ENCODE results near the gene HNMT. TPM values are rescaled to one million over a fixed set of nuclear protein-coding genes. Genes with fewer than 3 reads are reported as not detected.
"Not testable (repeated sequence)": the region's sequence is repeated elsewhere in the genome, so short reads cannot be mapped to it uniquely, and the experiment has no call there.

The HNMT gene
- total RNA-seq, 2 experiments from 2014 or later = not detected

GRCh38 chr2:137973280-137973679, 9.0 kb downstream of the HNMT start:
- Mint-ChIP-seq H3K4me3 (no peak overlapping the region), H3K9me3 (no peaks in the 10 kb centered on the region), H3K27ac (no peak overlapping the region), H3K36me3 (ENCODE audit: low read depth) (no peaks in the 10 kb centered on the region), H3K27me3 (no peaks in the 10 kb centered on the region), H3K4me1 (no peaks in the 10 kb centered on the region)
- DNase-seq = no peak
- POLR2A ChIA-PET = no interaction called here
- CTCF ChIA-PET = no interaction called here

DNA sequence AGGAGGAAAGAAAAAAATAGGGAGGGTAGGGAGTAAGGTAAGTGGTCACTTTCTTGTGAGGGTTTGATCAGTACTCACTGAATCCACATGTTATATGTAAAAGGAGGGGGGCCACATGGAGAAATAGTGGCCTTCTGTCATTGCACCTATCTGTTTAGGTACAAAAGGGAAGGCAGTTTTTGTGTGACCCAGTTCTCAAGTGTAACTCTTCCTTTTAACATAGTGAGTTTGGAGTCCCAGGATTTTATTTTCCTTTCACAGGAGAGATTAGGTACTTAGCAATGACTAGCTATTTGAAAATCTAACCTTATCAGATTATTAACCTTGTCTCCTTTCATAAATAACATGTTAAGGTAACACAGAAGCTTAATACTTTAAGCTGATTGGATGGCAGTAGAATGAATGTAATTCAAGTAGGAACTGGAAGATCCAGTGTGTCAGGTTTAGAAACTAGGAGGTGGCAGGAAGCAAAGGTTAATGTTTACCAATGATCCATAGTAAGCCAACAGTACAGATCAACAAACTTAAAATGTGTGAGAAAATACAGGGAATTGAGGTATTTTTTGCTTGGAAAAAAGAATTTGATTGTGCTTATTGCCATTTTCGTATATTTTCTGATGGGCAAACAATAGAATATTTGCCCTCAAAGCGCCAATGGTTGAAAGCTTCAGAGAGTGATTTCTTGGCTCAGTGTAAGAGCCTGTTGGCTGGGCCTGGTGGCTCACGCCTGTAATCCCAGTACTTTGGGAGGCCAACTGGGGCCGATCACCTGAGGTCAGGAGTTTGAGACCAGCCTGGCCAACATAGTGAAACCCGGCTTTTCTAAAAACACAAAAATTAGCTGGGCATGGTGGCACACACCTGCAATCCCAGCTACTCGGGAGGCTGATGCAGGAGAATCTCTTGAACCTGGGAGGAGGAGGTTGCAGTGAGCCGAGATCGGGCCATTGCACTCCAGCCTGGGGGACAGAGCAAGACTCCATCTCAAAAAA, 11.3 kb downstream of the HNMT start:
- DNase-seq = no peak
- H3K4me3 Mint-ChIP-seq = no peak overlapping the region
- H3K27ac Mint-ChIP-seq = no peak overlapping the region
- H3K9me3 Mint-ChIP-seq = no peaks in the 10 kb centered on the region
- no peaks in the 10 kb centered on the region for H3K4me1 Mint-ChIP-seq
- no peaks in the 10 kb centered on the region for H3K27me3 Mint-ChIP-seq
- no peaks in the 10 kb centered on the region for H3K36me3 Mint-ChIP-seq (ENCODE audit: low read depth)
- POLR2A ChIA-PET = no interaction called here
- CTCF ChIA-PET = no interaction called here

DNA sequence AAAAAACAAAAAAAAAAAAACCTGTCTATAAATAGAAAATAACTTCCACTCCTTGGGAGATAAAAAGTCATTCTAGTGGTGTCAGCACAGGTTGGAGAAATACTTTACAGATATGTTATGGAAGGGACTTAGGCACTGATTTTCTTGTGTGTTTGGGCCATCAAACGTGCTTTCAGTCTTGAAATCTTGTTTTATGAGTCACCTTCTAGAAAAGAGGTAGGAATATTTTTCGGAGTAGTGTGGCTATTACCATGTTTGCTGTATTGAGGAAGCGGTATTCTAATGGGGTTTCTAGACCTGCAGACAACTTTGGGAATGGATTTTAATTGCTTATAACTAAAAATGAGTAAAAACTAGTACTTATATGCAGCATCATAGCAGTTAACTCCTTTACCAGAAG, 12.0 kb downstream of the HNMT start:
- ChIA-PET CTCF (no interaction called here), POLR2A (no interaction called here)
- Mint-ChIP-seq H3K36me3 (ENCODE audit: low read depth) (no peaks in the 10 kb centered on the region), H3K27me3 (no peaks in the 10 kb centered on the region), H3K9me3 (no peaks in the 10 kb centered on the region), H3K27ac (no peak overlapping the region), H3K4me3 (no peak overlapping the region), H3K4me1 (no peaks in the 10 kb centered on the region)
- DNase-seq = no peak

DNA sequence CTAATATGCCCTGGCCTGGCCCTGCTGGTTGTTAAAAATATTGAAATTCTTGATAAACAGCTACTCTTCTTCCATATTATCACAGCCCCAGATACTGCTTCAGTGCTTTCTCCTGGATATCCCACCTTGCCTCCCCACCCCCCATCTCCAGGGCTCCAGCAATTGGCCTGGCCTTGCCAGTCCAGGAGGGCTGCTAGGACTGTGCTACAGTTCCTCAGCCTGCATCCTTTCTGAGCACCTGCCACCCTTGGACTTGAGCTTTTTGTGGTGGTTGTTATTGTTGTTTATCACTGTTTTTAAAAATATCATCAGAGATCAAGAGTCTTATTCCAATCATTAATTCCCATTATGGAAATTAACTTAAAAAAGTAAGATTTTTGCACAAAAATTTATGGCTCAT, 13.5 kb downstream of the HNMT start:
- ChIA-PET POLR2A (no interaction called here), CTCF (no interaction called here)
- Mint-ChIP-seq H3K9me3 (no peaks in the 10 kb centered on the region), H3K4me1 (no peaks in the 10 kb centered on the region), H3K27ac (no peak overlapping the region), H3K36me3 (ENCODE audit: low read depth) (no peaks in the 10 kb centered on the region), H3K4me3 (no peak overlapping the region), H3K27me3 (no peaks in the 10 kb centered on the region)
- no peak for DNase-seq

GRCh38 chr2:137980459-137980858, 16.2 kb downstream of the HNMT start:
- Mint-ChIP-seq H3K27me3 (no peaks in the 10 kb centered on the region), H3K4me3 (no peak overlapping the region), H3K9me3 (no peaks in the 10 kb centered on the region), H3K4me1 (no peaks in the 10 kb centered on the region), H3K27ac (no peak overlapping the region), H3K36me3 (ENCODE audit: low read depth) (no peaks in the 10 kb centered on the region)
- ChIA-PET CTCF (no interaction called here), POLR2A (no interaction called here)
- no peak for DNase-seq

DNA sequence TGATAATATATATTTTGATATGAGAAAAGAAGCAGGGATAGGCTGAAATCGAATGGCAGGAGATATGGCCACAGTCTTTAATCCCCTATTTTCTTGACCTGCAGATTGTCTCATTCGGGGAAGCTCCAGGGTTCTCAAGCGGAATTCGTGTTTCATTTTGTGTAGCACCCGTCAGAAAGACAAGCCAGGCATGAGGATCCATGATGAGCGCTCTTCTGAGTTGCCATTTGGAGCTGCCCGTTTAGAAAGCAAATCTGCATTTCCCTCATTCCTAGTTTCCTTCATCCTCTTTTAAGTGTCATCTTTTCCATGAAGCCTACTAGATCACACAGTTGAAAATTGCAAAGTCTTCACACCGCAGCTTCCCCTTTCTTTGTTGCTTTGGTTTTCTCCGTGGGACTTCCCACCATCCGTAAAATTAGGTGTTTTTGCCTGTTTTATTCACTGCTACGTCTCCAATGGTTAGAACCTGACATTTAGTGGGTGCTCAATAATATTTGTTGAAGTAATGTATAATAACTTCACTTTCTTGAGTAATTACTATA, 16.9 kb downstream of the HNMT start:
- no peaks in the 10 kb centered on the region for H3K36me3 Mint-ChIP-seq (ENCODE audit: low read depth)
- H3K9me3 Mint-ChIP-seq = no peaks in the 10 kb centered on the region
- POLR2A ChIA-PET = no interaction called here
- CTCF ChIA-PET = interaction anchor here (0.6 kb wide), 1 partner anchor 1871 kb away, joined by 5 read pairs; no protein-coding TSS in a partner anchor
- no peaks in the 10 kb centered on the region for H3K4me1 Mint-ChIP-seq
- no peak overlapping the region for H3K4me3 Mint-ChIP-seq
- no peak overlapping the region for H3K27ac Mint-ChIP-seq
- H3K27me3 Mint-ChIP-seq = no peaks in the 10 kb centered on the region
- no peak for DNase-seq

- no peaks in the 10 kb centered on the region for H3K27me3 Mint-ChIP-seq
- no peak for DNase-seq
- ChIA-PET POLR2A (no interaction called here), CTCF (no interaction called here)
- H3K4me3 Mint-ChIP-seq = no peak overlapping the region
- no peaks in the 10 kb centered on the region for H3K36me3 Mint-ChIP-seq (ENCODE audit: low read depth)
- H3K27ac Mint-ChIP-seq = no peak overlapping the region
- no peaks in the 10 kb centered on the region for H3K4me1 Mint-ChIP-seq
- H3K9me3 Mint-ChIP-seq = no peaks in the 10 kb centered on the region
Observed at GRCh38 chr2:137983581-137983980, 19.3 kb downstream of the HNMT start.

DNA sequence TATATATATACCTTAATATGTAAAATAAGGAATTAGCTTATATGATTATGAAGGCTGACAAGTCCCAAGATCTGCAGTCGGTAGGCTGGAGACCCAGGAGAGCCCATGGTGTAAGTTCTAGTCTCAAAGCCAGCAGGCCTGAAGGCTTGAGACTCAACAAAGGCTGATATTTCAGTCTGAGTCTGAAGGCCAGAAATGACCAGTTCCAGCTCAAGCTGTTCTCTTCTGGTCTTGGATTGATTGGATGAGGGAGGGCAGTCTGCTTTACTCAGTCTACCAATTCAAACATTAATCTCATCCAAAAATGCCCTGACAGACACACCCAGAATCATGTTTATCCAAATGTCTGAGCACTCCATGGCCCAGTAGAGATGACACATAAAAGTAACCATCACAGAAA, 22.0 kb downstream of the HNMT start:
- no peaks in the 10 kb centered on the region for H3K9me3 Mint-ChIP-seq
- no peaks in the 10 kb centered on the region for H3K27me3 Mint-ChIP-seq
- ChIA-PET CTCF (no interaction called here), POLR2A (no interaction called here)
- no peaks in the 10 kb centered on the region for H3K36me3 Mint-ChIP-seq (ENCODE audit: low read depth)
- no peak overlapping the region for H3K27ac Mint-ChIP-seq
- H3K4me1 Mint-ChIP-seq = no peaks in the 10 kb centered on the region
- H3K4me3 Mint-ChIP-seq = no peak overlapping the region
- no peak for DNase-seq

DNA sequence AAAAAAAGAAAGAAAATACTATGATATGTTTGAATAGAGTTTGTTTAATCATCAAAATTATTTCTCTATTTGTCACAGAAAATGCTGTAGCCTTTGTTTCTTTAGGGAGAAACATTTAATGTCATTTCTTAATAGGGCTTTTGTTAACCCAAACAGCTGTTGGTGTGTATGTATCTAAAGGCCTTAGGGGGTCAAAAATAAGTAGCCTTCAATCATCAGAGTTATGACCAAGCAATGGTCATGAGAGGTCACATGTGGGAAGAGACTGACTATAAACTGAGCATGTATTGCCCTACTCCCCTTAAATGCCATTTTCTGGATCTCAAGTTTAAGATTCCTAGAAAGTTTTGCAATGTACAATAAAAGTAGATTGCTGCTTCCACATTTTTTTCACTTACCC, 22.7 kb downstream of the HNMT start:
- Mint-ChIP-seq H3K4me3 (no peak overlapping the region), H3K27me3 (no peaks in the 10 kb centered on the region), H3K4me1 (no peaks in the 10 kb centered on the region), H3K9me3 (no peaks in the 10 kb centered on the region), H3K36me3 (ENCODE audit: low read depth) (no peaks in the 10 kb centered on the region), H3K27ac (no peak overlapping the region)
- no peak for DNase-seq
- ChIA-PET CTCF (no interaction called here), POLR2A (no interaction called here)

- ChIA-PET POLR2A (no interaction called here), CTCF (no interaction called here)
- Mint-ChIP-seq H3K4me1 (no peaks in the 10 kb centered on the region), H3K9me3 (no peaks in the 10 kb centered on the region), H3K4me3 (no peak overlapping the region), H3K27me3 (no peaks in the 10 kb centered on the region), H3K36me3 (ENCODE audit: low read depth) (no peaks in the 10 kb centered on the region), H3K27ac (no peak overlapping the region)
- no peak for DNase-seq
Observed at GRCh38 chr2:137991078-137991477, 26.8 kb downstream of the HNMT start.

DNA sequence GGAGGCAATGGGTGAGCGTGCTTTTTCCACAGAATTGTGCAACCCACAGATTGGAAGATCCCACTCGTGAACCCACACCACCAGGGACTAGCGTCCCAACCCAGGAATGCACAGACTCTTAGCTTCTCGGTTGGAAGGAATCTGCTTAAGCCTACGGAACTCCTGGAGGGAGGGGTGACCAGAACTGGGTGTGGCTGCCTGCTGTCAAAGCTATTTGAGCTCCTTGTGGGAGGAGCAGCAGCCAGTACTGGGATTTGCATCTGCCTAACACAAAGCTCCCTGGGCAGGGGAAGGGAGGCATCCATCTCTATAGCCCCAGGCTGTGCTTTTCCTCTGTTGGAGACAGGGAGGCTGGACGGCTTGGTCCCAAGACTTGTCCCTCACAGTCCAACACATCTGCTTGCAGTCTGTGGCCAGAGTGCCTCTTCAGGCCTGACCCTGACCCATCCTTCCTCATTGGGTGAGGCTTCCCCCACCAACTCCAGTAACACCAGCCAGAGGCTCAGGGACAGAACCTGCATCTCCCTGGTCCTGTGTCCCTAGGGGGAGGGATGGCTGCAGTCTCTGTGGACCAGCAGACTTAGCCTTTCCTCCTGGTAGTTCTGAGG, 27.9 kb downstream of the HNMT start:
- Mint-ChIP-seq H3K27me3 (no peaks in the 10 kb centered on the region), H3K4me1 (no peaks in the 10 kb centered on the region), H3K4me3 (no peak overlapping the region), H3K36me3 (ENCODE audit: low read depth) (no peaks in the 10 kb centered on the region), H3K27ac (no peak overlapping the region), H3K9me3 (no peaks in the 10 kb centered on the region)
- ChIA-PET POLR2A (no interaction called here), CTCF (no interaction called here)
- no peak for DNase-seq

GRCh38 chr2:137993715-137994476, 29.6 kb downstream of the HNMT start:
- DNase-seq; POLR2A ChIA-PET; H3K4me1 Mint-ChIP-seq; H3K9me3 Mint-ChIP-seq; H3K27ac Mint-ChIP-seq; H3K36me3 Mint-ChIP-seq (ENCODE audit: low read depth); CTCF ChIA-PET; H3K4me3 Mint-ChIP-seq; H3K27me3 Mint-ChIP-seq: not testable (repeated sequence)

DNA sequence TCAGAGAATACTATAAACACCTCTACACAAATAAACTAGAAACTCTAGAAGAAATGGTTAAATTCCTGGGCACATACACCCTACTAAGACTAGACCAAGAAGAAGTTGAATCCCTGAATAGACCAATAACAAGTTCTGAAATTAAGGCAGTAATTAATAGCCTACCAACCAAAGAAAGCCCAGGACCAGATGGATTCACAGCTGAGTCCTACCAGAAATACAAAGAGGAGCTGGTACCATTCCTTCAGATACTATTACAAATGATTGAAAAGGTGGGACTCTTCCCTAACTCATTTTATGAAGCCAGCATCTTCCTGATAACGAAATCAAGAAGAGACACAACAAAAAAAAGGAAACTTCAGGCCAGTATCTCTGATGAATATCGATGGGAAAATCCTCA, 31.1 kb downstream of the HNMT start:
- CTCF ChIA-PET; H3K27ac Mint-ChIP-seq; H3K27me3 Mint-ChIP-seq; POLR2A ChIA-PET; DNase-seq; H3K36me3 Mint-ChIP-seq (ENCODE audit: low read depth); H3K4me3 Mint-ChIP-seq; H3K9me3 Mint-ChIP-seq; H3K4me1 Mint-ChIP-seq: not testable (repeated sequence)
